ENCODE results near the gene SHC3.

The SHC3 gene

DNA sequence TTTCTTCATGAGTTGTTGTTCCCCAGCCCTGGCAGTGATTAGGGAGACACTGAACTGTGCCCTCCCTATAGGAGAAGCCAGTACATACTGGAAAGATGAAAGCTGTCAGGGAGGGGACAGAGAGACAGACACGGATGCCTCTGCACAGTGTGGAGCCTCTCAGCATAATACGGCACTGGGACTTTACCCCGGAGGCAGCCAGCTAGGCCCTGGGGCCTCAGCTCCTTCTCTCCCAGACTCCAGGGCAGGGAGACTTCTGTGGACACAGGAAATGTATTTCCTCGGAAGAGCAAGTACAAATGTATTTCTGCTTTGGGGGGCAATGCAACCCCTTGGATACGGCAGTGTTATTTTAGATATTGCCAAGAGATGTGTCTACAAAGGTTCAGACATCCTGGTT is 125.3 kb downstream of the SHC3 start:
- Mint-ChIP-seq H3K27ac (no peak overlapping the region), H3K4me1 (peaks cover 15% of the 10 kb centered on the region), H3K36me3 (ENCODE audit: low read depth) (no peaks in the 10 kb centered on the region), H3K4me3 (no peak overlapping the region), H3K9me3 (no peaks in the 10 kb centered on the region), H3K27me3 (ENCODE audit: low read depth) (peaks cover 4% of the 10 kb centered on the region)
- TF ChIP-seq, protein P1, sequence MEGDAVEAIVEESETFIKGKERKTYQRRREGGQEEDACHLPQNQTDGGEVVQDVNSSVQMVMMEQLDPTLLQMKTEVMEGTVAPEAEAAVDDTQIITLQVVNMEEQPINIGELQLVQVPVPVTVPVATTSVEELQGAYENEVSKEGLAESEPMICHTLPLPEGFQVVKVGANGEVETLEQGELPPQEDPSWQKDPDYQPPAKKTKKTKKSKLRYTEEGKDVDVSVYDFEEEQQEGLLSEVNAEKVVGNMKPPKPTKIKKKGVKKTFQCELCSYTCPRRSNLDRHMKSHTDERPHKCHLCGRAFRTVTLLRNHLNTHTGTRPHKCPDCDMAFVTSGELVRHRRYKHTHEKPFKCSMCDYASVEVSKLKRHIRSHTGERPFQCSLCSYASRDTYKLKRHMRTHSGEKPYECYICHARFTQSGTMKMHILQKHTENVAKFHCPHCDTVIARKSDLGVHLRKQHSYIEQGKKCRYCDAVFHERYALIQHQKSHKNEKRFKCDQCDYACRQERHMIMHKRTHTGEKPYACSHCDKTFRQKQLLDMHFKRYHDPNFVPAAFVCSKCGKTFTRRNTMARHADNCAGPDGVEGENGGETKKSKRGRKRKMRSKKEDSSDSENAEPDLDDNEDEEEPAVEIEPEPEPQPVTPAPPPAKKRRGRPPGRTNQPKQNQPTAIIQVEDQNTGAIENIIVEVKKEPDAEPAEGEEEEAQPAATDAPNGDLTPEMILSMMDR (IDR thresholded peaks at IDR 0.05; ENCODE audit: unreplicated experiment in 3 of 3), result no peak

DNA sequence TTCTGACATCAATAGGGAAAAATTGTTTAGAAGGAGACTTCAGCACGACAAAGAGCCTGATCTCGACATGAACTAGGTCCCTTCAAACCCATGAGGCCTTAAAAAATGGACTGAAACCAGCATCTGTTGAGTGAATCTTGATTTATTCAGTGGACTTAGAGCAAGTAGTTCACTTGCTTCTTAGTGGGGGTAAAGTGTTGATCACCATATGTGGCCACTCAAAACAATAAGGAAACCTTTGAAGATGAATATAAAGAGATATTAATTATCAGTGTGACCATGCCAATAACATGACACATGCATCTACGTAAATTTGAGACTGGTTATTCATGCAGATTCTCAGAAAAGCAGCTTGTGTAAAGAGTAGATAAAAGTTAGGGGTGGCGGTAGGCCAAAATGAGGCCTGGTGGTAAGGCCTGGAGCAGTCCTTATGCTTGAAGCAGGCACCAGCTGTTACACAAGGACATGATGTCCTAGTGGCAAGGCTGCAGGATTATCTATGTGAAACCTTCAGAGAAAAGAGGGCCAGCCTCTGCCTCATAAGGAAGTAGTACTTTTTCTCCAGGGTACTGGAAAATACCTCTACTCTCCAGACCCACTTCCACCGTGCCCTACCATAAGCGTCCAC is 126.0 kb downstream of the SHC3 start:
- H3K4me1 Mint-ChIP-seq, result peaks cover 16% of the 10 kb centered on the region
- H3K36me3 Mint-ChIP-seq (ENCODE audit: low read depth), result no peaks in the 10 kb centered on the region
- peaks cover 4% of the 10 kb centered on the region for H3K27me3 Mint-ChIP-seq (ENCODE audit: low read depth)
- H3K9me3 Mint-ChIP-seq, result no peaks in the 10 kb centered on the region
- TF ChIP-seq, protein P1 (IDR thresholded peaks at IDR 0.05; ENCODE audit: unreplicated experiment in 3 of 3), result no peak
- H3K27ac Mint-ChIP-seq, result peak overlapping the region in 1 of 3 experiments; percentile 13
- no peak overlapping the region for H3K4me3 Mint-ChIP-seq

DNA sequence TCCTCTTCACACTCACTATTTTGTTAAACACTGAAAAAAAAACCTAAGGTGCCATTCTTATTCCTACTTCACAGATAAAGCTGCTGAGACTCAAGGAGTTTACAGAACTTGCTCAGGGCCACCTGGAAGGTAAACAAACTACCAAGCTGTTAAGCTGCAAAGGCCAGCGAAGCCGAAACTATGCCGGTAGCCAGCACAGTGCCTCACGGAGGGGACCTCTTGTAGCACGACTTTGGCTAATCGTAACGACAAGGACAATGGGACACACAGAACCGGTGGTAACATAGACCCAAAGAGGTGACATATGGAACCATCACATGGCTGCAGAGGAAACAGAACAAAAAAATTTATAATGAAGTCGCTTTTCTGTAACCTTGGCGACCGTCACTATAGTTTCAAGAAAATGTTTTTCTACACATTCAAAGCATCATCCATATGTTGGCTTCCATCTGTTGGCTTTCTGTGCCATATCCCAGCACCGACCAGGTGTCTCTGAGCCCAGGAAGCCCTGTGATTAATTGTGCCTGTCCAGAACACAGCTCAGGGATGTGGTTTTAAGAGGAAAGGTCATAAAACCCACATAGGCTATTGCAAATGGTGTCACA is 127.1 kb downstream of the SHC3 start:
- TF ChIP-seq, protein P1 (IDR thresholded peaks at IDR 0.05; ENCODE audit: unreplicated experiment in 3 of 3), result no peak
- Mint-ChIP-seq H3K4me3 (no peak overlapping the region), H3K27ac (no peak overlapping the region), H3K27me3 (ENCODE audit: low read depth) (peaks cover 4% of the 10 kb centered on the region), H3K36me3 (ENCODE audit: low read depth) (no peaks in the 10 kb centered on the region), H3K9me3 (no peaks in the 10 kb centered on the region), H3K4me1 (peaks cover 26% of the 10 kb centered on the region)

DNA sequence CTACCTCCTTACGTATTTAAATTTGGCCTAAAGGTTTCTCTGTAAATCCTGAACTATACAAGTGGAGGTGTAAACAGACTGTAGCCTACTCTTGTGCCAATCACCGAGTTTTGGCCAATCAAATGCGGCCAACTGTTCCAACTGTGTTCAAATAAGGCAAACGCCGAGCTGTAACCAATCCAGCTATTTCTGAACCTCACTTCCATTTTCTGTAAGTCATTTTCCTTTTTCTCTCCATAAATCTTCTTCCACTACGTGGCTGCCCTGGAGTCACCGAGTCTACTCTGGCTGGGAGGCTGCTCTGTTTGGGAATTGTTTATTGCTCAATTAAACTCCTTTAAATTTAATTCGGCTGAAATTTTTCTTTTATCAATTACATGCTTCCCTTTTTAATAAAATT is 129.0 kb downstream of the SHC3 start:
- Mint-ChIP-seq H3K36me3 (ENCODE audit: low read depth) (no peaks in the 10 kb centered on the region), H3K4me1 (peaks cover 33% of the 10 kb centered on the region)

DNA sequence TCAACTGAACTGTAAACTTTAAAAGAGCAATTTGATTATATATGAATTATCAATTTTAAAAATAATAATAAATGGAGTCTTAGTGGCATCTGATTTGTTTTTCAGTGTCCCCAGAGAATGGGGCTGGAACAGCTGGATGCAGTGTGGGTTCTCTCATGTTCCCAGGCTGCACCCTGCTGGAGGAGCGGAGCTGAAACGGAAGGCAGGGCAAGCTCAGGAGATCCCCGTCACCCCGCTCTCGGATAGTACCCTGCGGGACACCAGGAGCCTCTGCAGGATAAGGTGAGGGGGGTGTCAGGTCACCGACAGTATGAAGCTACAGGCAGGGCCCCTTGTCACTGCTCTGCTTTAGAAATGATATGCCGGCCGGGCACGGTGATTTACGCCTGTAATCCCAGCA is 130.0 kb downstream of the SHC3 start:
- Mint-ChIP-seq H3K4me3 (no peak overlapping the region), H3K9me3 (no peaks in the 10 kb centered on the region), H3K4me1 (peaks cover 33% of the 10 kb centered on the region), H3K36me3 (ENCODE audit: low read depth) (no peaks in the 10 kb centered on the region), H3K27ac (no peak overlapping the region), H3K27me3 (ENCODE audit: low read depth) (no peaks in the 10 kb centered on the region)
- TF ChIP-seq, protein P1 (IDR thresholded peaks at IDR 0.05; ENCODE audit: unreplicated experiment in 3 of 3), result no peak

More for the DNA sequence above, 129.0 kb downstream of the SHC3 start:
- TF ChIP-seq, protein P1 (IDR thresholded peaks at IDR 0.05; ENCODE audit: unreplicated experiment in 3 of 3), result no peak
- Mint-ChIP-seq H3K27ac (peak overlapping the region; percentile 66 to 82 (median 72)), H3K9me3 (no peaks in the 10 kb centered on the region), H3K27me3 (ENCODE audit: low read depth) (no peaks in the 10 kb centered on the region), H3K4me3 (no peak overlapping the region)

DNA sequence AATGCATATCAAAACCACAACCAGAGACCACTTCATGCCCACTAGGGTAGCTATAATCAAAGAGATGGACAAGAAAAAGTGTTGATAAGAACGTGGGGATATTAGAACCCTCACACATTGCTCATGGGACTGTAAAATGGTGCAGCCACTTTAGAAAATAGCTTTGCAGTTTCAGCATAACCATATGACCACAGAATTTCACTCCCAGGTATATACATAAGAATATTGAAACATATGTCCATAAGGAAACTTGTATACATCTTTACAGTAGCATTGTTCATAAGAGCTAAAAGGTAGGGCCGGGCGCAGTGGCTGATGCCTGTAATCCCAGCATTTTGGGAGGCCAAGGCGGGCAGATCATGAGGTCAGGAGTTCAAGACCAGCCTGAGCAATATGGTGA is 131.0 kb downstream of the SHC3 start:
- TF ChIP-seq, protein P1 (IDR thresholded peaks at IDR 0.05; ENCODE audit: unreplicated experiment in 3 of 3), result no peak
- Mint-ChIP-seq H3K27me3 (ENCODE audit: low read depth) (no peaks in the 10 kb centered on the region), H3K4me3 (no peak overlapping the region), H3K36me3 (ENCODE audit: low read depth) (no peaks in the 10 kb centered on the region), H3K9me3 (no peaks in the 10 kb centered on the region), H3K4me1 (peaks cover 31% of the 10 kb centered on the region), H3K27ac (peak overlapping the region; percentile 11 to 66 (median 17))

Measured in nephron (organoid).